GM19468 (cell line): Measurements from ENCODE around the gene RGS17.
A peak's percentile ranks its signal among the peaks of the same experiment; 100 is the strongest.

Source experiments
- ATAC-seq: cut with Tn5 transposase; IDR thresholded peaks from one replicate; pipeline ENCODE4 v1.9.1; 2021; ENCODE audit warnings: mild to moderate bottlenecking, moderate library complexity, moderate number of reproducible peaks; ENCODE audit not compliant: unreplicated experiment; ENCODE audit errors: extremely low read depth

RGS17 gene

GRCh38 chr6:153044295-153044694, 86.8 kb downstream of the RGS17 start:
- no peak for ATAC-seq

GRCh38 chr6:153043719-153044118, 87.4 kb downstream of the RGS17 start:
- no peak for ATAC-seq

- ATAC-seq = no peak
These were observed 92.6 kb downstream of the RGS17 start for GRCh38 chr6:153038378-153039057.

- ATAC-seq = no peak
These were observed 96.9 kb downstream of the RGS17 start for GRCh38 chr6:153034139-153034538.

- no peak for ATAC-seq
These were observed 98.7 kb downstream of the RGS17 start for GRCh38 chr6:153032255-153032882.

- ATAC-seq = no peak
These were observed 99.6 kb downstream of the RGS17 start for GRCh38 chr6:153031335-153031955.

GRCh38 chr6:153028963-153029362, 102.1 kb downstream of the RGS17 start:
- ATAC-seq = no peak

- no peak for ATAC-seq
These were observed 102.8 kb downstream of the RGS17 start for GRCh38 chr6:153028286-153028685.

- no peak for ATAC-seq
These were observed 103.6 kb downstream of the RGS17 start for GRCh38 chr6:153027480-153027879.

- ATAC-seq = no peak
These were observed 106.4 kb downstream of the RGS17 start for GRCh38 chr6:153024709-153025017.

GRCh38 chr6:153023977-153024708, 106.9 kb downstream of the RGS17 start:
- peak; percentile 98 for ATAC-seq

GRCh38 chr6:153018355-153018754, 112.7 kb downstream of the RGS17 start:
- no peak for ATAC-seq

- no peak for ATAC-seq
These were observed 114.2 kb downstream of the RGS17 start for GRCh38 chr6:153016846-153017245.

GRCh38 chr6:153015094-153015640, 115.9 kb downstream of the RGS17 start:
- ATAC-seq = no peak

- ATAC-seq = no peak
These were observed 117.6 kb downstream of the RGS17 start for GRCh38 chr6:153013438-153013837.

GRCh38 chr6:153012856-153013255, 118.2 kb downstream of the RGS17 start:
- ATAC-seq = no peak

- no peak for ATAC-seq
These were observed 127.8 kb downstream of the RGS17 start for GRCh38 chr6:153003366-153003690.

GRCh38 chr6:153002613-153003365, 128.3 kb downstream of the RGS17 start, which contains the start of gene MTRF1L:
Gene MTRF1L, minus strand, starts transcription at chr6:153002709. Its CDS starts 24 bp downstream, at chr6:153002685.
- peak; percentile 97 for ATAC-seq

- ATAC-seq = no peak
These were observed 129.1 kb downstream of the RGS17 start for GRCh38 chr6:153001767-153002612.
